Myocyte (in vitro differentiated cells): ENCODE measurements around the gene BEGAIN. TPM values are rescaled to one million over a fixed set of nuclear protein-coding genes. Genes with fewer than 3 reads are reported as not detected.

Experiments
- DNase-seq: peaks from one replicate; pipeline ENCODE4 v3.0.0-alpha.2; 2012; ENCODE audit warnings: low read depth
- polyA plus RNA-seq: library from polyadenylated mRNA; unstranded; fragments of >200 nt; gene quantifications from one replicate; pipeline ENCODE4 v1.2.1, GENCODE V29; 2012; ENCODE audit warnings: missing spikeins
- total RNA-seq: library from RNA; depleted of rRNA; stranded (reverse); fragments of >200 nt; gene quantifications from 2 replicates; pipeline ENCODE4 v1.2.3, GENCODE V29; 2014

BEGAIN gene, protein sequence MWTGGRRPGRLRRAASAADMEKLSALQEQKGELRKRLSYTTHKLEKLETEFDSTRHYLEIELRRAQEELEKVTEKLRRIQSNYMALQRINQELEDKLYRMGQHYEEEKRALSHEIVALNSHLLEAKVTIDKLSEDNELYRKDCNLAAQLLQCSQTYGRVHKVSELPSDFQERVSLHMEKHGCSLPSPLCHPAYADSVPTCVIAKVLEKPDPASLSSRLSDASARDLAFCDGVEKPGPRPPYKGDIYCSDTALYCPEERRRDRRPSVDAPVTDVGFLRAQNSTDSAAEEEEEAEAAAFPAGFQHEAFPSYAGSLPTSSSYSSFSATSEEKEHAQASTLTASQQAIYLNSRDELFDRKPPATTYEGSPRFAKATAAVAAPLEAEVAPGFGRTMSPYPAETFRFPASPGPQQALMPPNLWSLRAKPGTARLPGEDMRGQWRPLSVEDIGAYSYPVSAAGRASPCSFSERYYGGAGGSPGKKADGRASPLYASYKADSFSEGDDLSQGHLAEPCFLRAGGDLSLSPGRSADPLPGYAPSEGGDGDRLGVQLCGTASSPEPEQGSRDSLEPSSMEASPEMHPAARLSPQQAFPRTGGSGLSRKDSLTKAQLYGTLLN
- not detected in 2 replicates for total RNA-seq
- 0.04 TPM for polyA plus RNA-seq

GRCh38 chr14:100587086-100587762 lies at the start of gene BEGAIN:
TSS of gene BEGAIN (minus strand) at chr14:100587417. CDS start at chr14:100587290, 127 bp downstream.
- DNase-seq = no peak

DNA sequence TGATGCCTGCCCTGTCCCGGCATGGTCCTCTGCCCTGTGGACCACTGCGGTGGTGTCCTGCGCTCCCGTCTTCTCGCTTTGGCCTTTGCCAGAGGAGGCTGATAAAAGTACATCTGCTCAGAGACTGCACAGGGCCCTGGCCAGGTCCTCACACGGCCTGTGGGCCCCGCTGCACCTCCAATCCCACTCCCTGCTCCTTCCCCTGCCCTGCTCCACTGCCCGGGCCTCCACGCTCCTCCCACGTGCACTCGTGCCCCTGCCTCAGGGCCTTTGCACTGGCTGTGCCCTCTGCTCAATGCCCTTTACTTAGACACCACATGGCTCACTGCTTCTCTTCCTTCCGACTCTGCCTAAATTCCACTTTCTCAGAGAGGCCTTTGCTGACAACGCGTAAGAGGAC lies 49.3 kb upstream of the BEGAIN start:
- DNase-seq = no peak

DNA sequence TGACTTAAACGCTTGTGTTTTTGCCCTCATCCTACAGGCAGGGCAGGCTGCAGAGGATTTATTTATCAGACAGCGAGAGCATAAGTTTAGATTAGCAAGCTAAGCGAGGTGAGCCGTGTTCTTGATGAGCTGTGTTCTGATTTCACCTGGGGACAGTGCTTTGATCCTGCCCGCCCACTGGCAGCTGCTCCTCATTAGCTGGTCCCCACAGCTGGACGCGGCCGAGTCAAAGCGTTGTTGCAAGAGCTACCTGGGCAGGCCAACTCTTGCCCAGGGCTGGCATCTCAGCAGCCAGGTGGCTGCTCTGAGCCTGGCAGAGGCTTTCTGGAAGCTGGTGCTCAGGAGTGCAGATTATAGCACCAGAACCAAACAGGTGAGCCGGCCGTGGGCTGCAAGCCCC lies 46.8 kb upstream of the BEGAIN start:
- no peak for DNase-seq

DNA sequence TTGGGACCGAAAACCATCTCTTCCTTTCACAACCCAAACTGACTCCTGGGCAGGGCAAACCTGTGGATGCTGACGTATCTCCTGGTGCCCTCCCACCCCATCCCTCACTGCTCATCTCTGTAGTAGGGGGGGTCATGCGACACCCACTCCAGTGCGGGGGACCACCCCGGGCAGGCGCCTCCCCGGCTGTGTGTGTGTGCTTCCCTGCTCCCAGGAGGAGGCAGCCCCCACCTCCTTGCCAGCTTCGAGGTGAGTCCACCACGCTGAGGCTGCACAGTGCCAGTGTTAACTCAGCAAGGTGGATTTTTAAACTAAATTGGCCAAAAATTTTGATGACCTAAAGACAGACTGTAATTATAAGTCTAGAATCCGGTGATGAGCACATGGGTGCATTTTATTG lies 46.2 kb upstream of the BEGAIN start:
- DNase-seq = no peak

DNA sequence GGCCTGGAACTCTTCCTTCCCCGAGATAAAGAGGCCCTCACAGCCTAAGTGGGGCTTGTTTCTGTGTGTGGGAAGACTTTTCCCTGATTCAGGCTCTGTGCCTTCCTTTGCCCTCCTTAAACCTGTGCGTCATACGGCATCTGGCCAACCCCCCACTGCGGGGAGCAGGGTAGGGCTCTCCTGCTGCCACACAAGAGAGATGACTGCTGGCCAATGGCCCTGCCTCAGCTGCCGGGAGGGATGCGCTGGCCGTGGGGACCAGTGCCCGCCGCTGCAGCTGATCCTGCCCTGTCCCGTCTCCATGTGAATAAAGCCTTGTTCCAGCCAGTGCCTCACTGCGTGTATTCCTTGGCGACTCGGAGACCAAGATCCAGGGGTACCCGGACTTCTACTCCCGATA lies 42.5 kb upstream of the BEGAIN start:
- DNase-seq = peak; percentile 22

- no peak for DNase-seq
Observed at GRCh38 chr14:100629098-100629497, 41.9 kb upstream of the BEGAIN start.

DNA sequence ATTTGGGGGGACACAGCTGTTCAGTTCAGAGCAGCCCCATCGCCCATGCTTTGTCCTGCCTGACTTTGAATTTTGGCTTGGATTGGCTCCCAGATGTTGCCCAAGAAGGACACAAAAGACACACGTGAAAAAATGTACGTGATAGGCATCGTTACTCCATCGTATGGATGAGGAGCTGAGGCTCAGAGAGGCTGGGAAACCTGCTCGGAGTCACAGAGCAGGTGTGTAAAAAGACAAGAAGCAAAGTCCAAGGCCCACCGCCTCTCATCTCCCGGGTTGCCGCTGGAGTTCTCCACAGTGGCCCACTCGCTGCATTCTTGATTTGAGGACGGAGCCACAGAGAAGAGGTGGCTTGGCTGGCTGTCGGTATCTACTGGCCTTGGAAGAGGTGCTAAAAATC lies 41.0 kb upstream of the BEGAIN start:
- no peak for DNase-seq

DNA sequence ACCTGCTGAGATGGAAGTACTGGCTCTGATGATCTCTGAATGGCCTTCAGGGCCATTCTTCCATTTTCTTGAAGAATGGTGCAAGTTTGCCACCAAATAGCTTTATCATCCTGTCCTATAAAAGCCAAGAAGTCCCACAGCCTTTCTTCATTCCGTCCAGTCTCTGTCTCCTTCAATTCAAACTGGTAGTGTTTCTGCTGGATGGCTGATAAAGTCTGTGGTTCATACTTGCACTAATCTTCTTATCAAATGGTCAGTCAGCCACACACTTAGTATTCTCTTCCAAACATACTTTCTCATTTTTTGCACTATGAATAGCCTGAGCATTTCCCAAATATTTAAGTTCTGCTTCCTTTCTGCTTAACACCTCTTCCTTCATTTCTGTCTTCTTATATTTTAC lies 39.4 kb upstream of the BEGAIN start:
- DNase-seq = no peak

- DNase-seq = no peak
Observed at GRCh38 chr14:100623961-100624360, 36.7 kb upstream of the BEGAIN start.

GRCh38 chr14:100623557-100623956 lies 36.3 kb upstream of the BEGAIN start:
- DNase-seq = no peak

- no peak for DNase-seq
Observed at GRCh38 chr14:100622708-100623485, 35.7 kb upstream of the BEGAIN start.

DNA sequence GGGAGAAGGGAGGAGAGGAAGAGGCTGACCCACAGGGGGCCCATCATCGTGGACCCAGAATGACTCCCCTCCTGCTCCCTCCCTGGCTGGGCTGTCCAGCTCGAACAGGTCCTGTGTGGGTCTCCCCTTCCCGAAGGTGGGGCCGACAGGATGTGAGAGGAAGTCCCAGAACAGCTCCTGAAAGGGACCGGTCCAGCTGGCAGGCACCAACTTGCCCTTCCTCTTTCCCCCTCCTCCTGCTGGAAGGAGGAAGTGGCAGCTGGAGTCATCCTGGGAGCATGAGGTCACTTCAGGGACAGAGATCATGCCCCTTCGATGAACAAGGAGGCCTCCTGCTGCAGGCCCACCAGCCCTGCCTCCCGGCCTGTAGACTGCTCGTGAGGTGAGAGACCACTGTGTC lies 35.0 kb upstream of the BEGAIN start:
- DNase-seq = no peak

GRCh38 chr14:100621806-100622205 lies 34.6 kb upstream of the BEGAIN start:
- DNase-seq = no peak

GRCh38 chr14:100620255-100621100 lies 33.3 kb upstream of the BEGAIN start:
- no peak for DNase-seq

GRCh38 chr14:100619396-100620254 lies 32.4 kb upstream of the BEGAIN start:
- no peak for DNase-seq

- DNase-seq = no peak
Observed at GRCh38 chr14:100618763-100619320, 31.6 kb upstream of the BEGAIN start.

- no peak for DNase-seq
Observed at GRCh38 chr14:100618318-100618693, 31.1 kb upstream of the BEGAIN start.

GRCh38 chr14:100617410-100618317 lies 30.4 kb upstream of the BEGAIN start:
- DNase-seq = no peak
